ENCODE results near the gene TK1. TPM values are rescaled to one million over a fixed set of nuclear protein-coding genes. Genes with fewer than 3 reads are reported as not detected.

Gene TK1
- total RNA-seq, 4 donors from 2014 or later, result 1.4 to 10.6 (median 3.1) TPM

DNA sequence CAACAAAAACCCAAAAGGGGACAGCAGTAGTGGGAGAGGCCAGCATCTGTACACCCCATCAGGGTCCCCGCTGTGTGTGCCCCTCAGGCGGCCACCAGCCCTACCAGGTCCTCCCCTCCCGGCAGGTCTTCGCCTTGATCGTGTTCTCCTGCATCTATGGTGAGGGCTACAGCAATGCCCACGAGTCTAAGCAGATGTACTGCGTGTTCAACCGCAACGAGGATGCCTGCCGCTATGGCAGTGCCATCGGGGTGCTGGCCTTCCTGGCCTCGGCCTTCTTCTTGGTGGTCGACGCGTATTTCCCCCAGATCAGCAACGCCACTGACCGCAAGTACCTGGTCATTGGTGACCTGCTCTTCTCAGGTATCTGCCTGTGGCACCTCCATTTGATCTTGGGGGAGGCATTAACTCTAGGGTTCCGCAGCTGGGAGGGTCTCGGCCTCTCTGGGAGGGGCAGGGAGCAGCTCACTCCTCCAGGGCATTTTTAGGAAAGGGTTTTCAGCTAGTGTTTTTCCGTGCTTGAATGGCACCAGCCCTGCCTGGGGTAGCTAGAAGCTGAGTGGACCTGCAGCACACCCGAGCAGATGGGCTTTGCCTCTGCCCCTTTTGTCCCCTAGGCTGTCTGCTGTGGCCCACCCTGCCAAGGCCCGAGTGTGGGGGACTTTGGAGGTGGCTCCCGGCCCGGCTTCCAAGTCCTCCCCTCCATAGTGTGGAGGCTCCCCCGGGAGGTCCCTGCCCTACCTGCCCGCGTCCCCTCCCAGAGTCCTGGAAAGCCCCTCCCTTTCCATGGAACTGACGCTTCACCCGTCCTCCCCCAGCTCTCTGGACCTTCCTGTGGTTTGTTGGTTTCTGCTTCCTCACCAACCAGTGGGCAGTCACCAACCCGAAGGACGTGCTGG is 15.9 kb downstream of the TK1 start:
- DNase-seq (ENCODE audit: low spot score) (no peak), ATAC-seq (ENCODE audit: low FRiP score) (no peak)
- TF ChIP-seq, protein P1, sequence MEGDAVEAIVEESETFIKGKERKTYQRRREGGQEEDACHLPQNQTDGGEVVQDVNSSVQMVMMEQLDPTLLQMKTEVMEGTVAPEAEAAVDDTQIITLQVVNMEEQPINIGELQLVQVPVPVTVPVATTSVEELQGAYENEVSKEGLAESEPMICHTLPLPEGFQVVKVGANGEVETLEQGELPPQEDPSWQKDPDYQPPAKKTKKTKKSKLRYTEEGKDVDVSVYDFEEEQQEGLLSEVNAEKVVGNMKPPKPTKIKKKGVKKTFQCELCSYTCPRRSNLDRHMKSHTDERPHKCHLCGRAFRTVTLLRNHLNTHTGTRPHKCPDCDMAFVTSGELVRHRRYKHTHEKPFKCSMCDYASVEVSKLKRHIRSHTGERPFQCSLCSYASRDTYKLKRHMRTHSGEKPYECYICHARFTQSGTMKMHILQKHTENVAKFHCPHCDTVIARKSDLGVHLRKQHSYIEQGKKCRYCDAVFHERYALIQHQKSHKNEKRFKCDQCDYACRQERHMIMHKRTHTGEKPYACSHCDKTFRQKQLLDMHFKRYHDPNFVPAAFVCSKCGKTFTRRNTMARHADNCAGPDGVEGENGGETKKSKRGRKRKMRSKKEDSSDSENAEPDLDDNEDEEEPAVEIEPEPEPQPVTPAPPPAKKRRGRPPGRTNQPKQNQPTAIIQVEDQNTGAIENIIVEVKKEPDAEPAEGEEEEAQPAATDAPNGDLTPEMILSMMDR (IDR thresholded peaks at IDR 0.05), result no peak

DNA sequence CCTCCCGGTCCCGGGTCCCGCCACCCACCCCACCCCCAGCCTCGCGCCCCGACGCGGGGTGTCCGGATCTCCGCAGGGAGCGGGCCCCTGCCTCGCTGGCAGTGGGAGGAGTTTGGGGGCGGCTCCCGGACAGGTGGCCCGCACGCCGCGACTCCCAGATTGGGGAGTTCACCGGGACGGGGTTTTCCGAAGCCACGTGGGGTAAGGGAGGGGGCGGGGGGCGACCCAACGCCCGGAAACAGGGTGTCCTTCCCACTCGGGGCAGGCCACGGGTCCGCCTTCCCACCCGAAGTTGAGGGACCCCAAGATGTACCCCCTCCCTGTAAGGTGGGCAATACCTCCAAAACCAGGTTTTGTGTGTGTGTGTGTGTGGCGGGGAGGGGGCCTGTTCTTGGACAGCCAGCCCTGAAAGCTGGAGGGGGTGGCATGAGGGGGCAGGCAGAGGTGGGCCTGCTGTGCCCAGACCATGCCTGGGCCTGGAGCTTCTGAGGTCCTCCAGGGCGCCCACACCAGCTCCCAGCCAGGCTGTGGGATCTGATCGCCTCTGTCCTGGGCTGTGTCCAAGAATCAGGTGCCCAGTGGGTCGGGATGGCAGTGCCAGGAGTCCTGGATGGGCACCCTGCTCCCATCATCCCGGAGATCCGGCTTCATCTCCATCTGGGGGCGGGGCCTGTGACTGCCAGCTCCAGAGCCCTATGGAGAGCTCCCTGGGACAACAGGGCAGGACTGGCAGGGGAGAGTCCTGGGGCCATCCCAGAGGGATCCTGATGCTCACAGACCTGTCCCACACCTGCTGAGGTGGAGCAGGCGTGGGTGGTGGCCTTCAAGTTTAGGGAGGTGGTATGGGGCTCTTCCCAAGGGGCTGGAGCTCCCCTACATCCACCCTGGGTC is 17.7 kb downstream of the TK1 start:
- DNase-seq (ENCODE audit: low spot score) (no peak), ATAC-seq (ENCODE audit: low FRiP score) (peak; percentile 37)
- TF ChIP-seq, protein P1 (IDR thresholded peaks at IDR 0.05), result no peak

DNA sequence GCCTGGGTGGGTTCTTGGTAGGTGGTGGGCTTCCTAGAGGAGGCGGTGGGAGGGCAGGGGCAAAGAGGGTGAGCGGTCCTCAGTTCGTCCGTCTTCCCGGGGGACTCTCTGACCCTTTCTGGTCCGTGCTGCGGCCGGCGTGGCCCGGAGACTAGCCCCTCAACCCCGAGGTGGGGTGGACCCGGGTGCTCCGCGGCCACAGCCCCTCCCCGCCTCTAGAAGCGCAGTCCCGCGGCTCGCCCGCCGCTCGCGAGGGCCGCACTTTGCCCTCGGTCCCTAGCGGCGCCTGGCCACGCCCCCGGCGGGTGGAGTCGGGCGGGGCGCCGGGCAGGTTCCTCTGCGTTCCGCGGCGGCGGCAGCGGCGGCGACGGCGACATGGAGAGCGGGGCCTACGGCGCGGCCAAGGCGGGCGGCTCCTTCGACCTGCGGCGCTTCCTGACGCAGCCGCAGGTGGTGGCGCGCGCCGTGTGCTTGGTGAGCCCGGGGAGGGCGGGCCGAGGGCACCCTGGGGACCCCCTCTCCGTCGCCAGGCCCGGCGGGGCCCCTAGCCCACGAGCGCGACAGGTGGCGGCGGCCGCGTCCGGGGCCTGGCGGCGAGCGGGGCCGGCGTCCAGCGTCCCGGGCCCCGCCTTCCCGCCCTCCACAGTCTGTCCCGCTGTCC is 18.5 kb downstream of the TK1 start, which contains the start of gene SYNGR2:
TSS of gene SYNGR2 (plus strand) at position 340 of the 661 bp plus-strand sequence. CDS start at position 376, 36 bp downstream.
- DNase-seq (ENCODE audit: low spot score) (peak; percentile 50), ATAC-seq (ENCODE audit: low FRiP score) (peak; percentile 56)
- TF ChIP-seq, protein P1 (IDR thresholded peaks at IDR 0.05), result no peak

DNA sequence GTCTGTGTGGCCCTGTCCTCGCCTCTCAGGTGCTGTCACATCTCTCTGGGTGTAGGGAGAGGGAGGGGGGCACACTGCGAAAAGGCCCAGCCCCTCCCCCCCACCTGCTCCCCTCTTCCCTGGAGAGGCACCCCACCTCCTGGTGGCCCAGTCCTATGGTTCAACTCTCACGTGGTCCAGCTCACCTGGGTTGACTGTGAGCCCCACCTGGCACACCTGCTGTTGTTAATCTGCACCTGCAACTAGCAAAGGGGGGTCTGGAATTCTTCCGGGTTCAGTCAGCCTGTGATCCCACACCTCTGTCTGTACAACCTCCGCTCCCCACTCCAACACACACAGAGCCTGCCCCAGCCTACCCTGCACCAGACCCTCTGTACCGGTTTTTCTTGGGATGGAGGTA is 20.4 kb downstream of the TK1 start:
- TF ChIP-seq, protein P1 (IDR thresholded peaks at IDR 0.05), result no peak
- no peak for ATAC-seq (ENCODE audit: low FRiP score)
- DNase-seq (ENCODE audit: low spot score), result no peak

DNA sequence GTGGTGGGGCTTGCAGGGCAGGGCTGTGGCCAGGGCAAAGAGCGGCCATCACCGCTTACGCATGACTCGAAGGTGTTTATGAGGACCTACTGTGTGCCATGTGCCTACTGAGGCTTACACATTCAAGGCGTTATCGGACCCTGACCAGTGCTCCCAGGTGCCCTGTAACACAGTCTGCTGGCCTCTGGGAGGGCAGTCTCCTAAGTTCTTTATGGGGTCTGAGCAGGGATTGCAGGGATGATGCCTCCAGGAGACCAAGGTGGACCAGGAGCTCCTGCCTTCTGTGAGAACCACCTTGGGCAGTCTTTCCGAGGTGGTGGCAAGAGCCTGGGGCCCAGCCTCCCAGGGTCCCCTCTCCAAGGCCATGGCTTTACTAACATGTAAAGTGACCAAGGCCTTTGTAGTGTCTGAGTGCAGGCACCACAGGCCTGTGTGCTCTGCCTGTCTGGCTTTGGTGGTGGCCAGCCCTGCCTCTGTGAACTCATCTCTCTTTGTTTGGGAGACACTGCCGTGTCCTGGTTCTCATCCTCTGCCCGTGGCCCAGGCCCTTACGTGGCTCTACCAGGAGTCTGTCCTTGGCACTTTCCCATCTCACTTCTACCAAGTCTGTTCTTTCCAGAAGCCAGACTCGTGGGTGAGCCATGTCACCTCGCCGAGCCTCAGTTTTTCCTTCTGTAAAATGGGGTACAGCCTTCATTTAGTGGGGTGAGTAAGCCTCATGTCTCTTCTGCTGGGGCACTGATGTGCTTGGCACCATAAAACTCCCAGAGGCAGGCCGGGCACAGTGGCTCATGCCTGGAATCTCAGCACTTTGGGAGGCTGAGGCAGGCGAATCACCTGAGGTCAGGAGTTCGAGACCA is 21.9 kb downstream of the TK1 start:
- ATAC-seq (ENCODE audit: low FRiP score) (no peak), DNase-seq (ENCODE audit: low spot score) (no peak)
- TF ChIP-seq, protein P1 (IDR thresholded peaks at IDR 0.05), result no peak
